HG02981 (cell line): Measurements from ENCODE around the gene WSB2.

Source experiments
- ATAC-seq: cut with Tn5 transposase; IDR thresholded peaks from one replicate; pipeline ENCODE4 v1.9.1; 2021; ENCODE audit warnings: mild to moderate bottlenecking, moderate library complexity; ENCODE audit not compliant: unreplicated experiment

WSB2 gene

GRCh38 chr12:118063576-118064391 lies 2.8 kb upstream of the WSB2 start:
- ATAC-seq: no peak

GRCh38 chr12:118061873-118062843 lies 1.2 kb upstream of the WSB2 start:
- ATAC-seq: no peak

DNA sequence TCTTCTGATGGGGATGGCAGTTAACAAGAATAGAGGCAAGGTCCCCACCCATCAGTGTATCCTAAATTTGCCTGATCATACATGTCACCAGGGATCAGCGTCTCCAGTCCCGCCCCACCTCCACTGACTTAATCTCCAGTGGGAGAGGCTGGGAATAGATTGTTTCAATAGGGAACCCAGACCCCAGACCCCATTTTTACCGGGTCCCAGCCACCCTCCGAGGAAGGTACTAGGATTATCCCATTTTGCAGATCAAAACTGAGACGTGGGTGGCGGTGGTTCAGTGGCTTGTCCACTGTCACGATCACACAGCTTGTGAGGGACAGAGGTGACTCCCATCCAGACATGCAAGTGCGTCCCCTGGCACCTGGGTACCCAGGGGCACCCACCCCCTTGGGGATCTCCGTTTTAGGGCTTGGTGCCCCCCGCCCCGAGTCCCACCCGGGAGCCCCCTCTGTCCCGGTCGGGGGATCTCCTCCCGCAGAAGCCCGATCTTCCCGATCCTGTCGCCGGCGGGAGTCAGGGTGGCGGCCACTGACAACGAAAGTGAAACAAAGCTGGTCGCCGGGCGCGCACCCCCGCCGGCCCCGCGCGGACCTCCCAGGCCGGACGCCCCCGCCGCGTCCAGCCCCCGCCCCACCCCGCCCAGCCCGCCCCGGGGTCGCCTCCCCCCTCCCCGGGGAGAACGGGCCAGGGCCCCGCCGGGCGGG lies 523 bp downstream of the WSB2 start:
- peak; percentile 25 for ATAC-seq

DNA sequence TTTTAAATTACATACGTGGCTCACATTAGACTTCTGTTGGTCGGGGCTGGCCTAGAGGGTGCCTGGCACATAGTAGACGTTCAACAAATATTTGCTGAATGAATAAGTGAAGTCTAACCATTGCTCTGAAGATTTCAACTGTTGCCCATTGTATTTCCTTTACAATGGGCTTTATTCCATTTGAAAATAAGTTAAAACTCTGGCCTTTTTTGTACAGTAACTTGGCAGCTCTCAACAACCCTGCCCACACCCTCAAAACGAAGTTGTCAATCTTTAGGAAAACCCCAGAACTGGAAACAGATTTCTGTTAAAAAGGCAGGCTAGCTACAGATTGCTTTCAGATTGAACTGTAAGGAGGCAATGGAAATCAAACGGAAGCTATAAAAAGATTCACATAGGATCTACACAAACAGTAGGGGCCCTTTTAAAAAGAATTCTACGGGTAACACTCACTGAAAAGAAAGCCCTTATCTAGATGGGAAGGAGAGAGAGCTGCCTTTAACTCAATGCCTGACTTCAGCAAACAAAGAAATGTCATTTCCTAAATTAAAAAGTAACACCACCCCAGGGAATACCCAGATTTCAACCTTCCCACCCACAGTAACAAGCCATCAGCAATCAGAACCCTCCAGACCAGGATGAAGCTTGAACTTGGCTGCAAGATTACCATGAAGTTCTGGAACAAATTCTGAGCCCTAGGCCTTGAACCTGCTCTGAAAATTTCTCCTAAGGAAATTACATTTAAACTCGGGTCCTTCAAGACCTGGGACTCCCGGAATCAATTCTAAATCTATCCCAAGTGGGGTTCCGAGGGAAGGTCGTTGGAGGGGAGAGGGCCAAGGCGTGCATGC lies 1.4 kb downstream of the WSB2 start:
- no peak for ATAC-seq

GRCh38 chr12:118058881-118059280 lies 2.1 kb downstream of the WSB2 start:
- ATAC-seq: no peak

- no peak for ATAC-seq
Observed at GRCh38 chr12:118058227-118058626, 2.8 kb downstream of the WSB2 start.

GRCh38 chr12:118055865-118056773 lies 4.9 kb downstream of the WSB2 start:
- ATAC-seq: no peak

DNA sequence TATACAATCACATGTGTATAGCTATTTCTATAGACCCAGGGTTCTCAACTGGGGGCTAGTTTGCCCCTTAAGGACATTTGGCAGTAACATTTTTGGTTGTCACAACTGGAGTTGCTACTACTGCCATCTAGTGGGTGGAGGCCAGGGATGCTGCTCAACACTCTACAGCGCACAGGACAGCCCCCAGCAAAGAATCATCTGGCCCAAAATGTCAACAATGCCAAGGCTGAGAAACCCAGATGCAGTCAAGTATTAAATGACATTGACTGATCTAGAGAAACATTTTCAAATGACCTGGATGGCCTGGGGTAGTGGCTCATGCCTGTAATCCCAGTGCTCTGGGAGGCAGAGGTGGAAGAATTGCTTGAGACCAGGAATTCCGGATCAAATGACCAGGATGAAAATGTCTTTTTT lies 5.8 kb downstream of the WSB2 start:
- ATAC-seq: peak; percentile 79

GRCh38 chr12:118053071-118053985 lies 7.7 kb downstream of the WSB2 start:
- no peak for ATAC-seq

DNA sequence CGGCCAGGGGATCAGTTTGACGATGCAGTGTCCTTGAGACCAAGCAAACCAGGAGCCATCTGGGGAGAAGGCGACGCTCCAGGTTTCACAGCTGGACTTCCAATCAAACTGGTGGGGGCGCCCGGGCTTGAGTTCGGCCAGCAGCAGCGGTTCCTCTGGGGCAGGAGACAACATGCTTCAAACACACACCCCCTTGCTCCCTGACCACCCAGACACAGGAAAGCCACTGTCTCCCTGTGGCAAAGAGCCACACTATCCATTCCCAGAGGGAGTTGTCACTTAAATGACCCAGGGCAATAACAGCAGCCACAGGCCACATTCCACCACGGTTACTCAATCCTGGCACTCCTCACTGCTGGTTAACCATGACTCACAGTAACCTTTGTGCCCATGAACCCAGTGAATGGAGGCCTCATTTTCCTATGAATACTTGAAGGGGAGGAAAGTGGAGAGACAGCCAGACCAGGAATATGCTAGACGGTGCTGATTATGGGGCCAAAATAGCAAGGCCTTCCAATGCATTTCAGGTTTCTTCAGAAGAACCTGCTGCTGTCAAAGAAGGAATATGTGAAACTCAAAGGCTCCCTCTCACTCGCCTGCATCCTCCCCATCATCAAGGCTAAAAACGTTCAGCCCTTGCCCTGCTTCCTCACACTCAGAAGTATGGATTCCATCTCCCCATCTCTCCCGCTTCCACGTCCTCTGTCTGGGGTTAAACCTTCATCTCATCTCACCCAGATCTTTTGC lies 8.5 kb downstream of the WSB2 start:
- no peak for ATAC-seq

DNA sequence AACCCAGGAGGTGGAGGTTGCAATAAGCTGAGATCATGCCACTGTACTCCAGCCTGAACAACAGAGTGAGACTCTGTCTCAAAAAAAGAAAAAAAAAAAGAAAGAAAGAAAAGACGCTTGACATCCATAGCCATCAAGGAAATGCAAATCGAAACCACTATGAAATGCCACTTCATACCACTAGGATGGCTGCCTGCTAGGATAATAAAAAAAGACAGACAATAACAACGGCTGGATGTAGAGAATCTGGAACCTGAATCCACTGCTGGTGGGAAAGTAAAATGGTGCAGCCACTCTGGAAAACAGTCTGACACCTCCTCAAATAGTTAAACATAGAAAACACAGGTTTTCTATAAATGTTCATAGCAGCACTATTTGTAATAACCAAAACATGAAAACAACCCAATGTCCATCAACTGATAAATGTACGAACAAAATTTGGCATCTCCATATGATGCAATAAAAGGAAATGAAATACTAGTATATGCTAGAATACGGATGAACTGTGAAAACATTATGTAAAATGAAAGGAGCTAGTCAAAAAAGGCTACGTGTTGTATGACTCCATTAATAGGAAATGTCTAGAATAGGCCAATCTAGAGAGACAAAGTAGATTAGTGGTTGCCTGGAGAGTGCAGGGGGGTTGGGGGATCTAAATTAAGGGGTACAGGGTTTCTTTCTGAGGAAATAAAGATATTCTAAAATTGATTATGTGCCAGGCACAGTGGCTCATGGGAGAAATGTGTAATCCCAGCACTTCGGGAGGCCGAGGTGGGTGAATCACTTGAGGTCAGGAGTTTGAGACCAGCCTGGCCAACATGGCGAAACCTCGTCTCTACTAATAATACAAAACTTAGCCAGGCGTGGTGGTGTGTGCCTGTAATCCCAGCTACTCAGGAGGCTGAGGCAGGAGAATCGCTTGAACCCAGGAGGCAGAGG lies 9.7 kb downstream of the WSB2 start:
- ATAC-seq: no peak

DNA sequence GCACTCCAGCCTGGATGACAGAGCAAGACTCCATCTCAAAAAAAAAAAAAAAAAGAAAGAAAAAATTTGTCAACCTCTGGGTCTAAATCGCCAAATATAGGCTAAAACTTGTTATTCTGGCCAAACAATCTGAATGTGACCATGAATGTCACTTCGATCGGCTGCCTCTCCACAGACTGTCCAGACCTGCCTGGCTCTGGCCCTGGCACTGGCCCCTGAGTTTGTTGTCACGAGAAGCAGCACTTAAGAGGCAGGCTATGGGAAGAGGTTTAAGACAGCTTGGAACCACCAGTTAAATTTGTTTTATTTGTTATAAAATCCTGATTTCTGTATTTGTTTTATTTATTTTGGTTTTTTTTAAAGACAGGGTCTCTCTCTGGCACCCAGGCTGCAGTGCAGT lies 14.5 kb downstream of the WSB2 start:
- ATAC-seq: no peak

- no peak for ATAC-seq
Observed at GRCh38 chr12:118044577-118044976, 16.4 kb downstream of the WSB2 start.

GRCh38 chr12:118044075-118044474 lies 16.9 kb downstream of the WSB2 start:
- no peak for ATAC-seq

GRCh38 chr12:118042091-118042490 lies 18.9 kb downstream of the WSB2 start:
- ATAC-seq: no peak

GRCh38 chr12:118038137-118038536 lies 22.8 kb downstream of the WSB2 start:
- ATAC-seq: no peak
